Pulmonary artery endothelial cell (primary cell): ENCODE measurements around the gene PRPF6. TPM values are rescaled to one million over a fixed set of nuclear protein-coding genes. Genes with fewer than 3 reads are reported as not detected.

ENCODE experiments used
- DNase-seq: peaks from one replicate; pipeline ENCODE4 v3.0.0-alpha.2; 2011; ENCODE audit warnings: low read depth, low spot score
- total RNA-seq: library from RNA; depleted of rRNA; stranded (reverse); fragments of >200 nt; gene quantifications from 2 replicates; pipeline ENCODE4 v1.2.3, GENCODE V29; 2014

Gene PRPF6
- total RNA-seq, 1 donor from 2014 or later: 71.7 TPM

DNA sequence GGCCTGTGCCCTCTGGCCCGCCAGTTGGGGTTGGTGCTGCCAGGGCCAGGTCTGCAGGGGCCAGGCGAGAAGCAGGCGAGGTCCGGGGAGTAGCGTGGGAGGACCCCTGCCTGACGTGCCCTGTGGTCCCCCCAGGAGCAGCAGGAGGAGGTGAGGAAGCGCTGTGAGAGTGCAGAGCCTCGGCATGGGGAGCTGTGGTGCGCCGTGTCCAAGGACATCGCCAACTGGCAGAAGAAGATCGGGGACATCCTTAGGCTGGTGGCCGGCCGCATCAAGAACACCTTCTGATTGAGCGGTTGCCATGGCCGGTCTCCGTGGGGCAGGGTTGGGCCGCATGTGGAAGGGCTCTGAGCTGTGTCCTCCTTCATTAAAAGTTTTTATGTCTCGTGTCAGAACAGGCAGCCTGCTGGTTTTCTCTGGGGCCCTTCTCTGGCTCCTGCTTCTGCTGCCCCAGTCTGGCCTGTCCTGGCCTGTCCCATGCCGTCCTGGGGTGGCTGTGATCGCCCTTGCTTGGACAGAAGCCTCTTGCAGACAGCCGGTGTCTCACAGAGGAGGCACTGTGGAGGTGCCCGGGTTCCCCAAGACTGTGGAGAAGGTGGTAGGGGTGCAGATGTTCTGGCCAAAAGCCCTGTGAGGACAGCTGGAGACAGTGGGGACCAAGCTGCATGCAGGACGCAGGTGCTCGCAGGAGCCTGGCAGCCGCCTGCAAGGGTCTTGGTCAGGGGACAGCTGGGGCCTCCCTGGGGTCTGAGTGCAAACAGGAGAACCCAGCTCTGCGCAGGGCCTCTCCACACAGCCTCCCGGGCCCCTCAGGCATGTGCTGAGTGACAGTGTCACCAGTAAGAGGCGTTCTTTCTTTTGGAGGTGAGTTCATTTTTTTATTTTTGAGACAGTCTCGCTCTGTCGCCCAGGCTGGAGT is 52.0 kb downstream of the PRPF6 start:
- no peak for DNase-seq

DNA sequence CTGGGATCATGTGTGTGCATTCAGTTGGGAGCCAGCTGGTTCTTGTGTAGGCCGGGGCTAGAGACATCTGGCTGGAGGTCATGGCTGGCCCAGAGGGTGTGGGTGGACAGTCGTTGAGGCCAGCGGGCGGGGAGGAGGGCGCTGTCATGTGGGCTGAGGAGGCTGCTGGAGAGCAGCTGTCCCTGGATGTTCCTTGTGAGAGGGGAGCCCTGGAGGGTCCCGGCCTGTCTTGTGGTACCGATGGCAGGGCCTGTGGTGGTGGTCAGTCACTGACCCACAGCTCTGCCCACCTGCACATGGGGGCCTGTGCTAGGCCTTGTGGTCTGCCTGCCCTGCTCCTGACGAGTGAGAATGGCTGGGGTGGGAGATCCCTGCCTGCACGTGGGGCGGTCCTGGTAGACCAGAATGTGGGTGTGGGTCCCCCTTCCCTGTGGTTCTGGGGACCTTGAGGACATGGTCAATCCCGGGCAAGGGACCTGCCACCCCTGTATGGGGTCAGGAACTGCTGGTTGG is 53.1 kb downstream of the PRPF6 start:
- no peak for DNase-seq

DNA sequence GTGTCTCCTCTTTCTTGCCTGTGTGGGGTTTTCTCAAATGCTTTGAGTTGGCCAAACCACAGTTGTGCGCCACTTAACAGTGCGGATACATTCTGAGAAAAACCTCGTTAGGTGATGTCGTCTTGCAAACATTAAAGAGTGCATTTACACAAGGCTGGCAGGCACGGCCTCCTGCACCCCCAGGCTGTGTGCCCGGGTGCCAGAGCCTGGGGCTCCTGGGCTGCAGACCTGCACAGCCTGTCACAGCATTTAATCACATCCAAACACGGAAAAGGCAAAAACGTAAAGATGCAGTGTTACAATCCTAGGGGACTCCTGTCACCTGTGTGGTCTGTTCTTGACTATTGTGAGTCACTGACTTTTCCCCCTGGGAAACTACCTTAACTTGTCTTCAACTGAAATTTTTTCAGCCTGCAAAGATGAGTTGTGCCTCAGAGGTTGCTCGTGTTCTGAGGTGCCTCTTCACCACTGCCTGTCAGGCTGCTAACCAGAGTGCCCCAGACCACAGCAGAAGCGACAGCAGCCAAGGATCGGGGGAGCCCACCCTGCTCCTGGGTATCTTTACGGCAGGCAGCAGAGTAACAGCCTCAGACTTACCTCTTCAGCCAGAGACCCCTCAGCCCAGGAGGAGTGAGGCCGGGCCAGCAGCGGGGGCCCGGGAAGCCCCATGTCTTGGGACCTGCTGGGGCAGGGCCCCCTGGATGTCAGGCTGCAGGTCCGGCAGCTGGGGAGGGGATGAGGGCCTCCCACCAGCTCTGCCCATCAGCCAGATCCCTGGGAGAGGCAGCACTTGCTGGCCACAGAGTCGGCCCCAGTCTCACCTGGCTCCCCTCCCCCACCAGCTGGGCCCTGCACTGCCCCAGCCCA is 54.4 kb downstream of the PRPF6 start:
- no peak for DNase-seq

DNA sequence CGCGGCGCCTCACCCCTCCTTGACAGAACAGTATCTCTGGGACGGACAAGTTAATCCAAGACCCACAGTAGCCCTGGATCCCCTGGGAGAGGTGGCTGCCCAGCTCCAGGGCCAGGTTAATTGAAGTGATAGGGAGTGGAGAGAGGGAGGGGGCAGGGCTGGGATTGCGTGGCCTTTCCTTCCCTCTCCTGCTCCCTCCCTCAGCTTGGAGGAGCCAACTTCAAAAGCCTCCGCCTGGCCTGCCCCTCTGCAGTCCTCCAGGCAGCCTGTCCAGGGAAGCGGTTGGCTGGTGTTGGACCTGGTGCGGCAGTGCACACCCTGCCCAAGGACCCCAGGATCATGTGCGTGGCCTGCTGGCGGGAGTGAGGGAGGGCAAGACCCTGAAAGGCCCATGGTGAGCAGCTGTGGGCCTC is 55.0 kb downstream of the PRPF6 start, which contains the start of gene C20orf204:
TSS of gene C20orf204 (plus strand) at position 250 of the 413 bp plus-strand sequence. CDS start at position 392, 142 bp downstream.
- DNase-seq: no peak

DNA sequence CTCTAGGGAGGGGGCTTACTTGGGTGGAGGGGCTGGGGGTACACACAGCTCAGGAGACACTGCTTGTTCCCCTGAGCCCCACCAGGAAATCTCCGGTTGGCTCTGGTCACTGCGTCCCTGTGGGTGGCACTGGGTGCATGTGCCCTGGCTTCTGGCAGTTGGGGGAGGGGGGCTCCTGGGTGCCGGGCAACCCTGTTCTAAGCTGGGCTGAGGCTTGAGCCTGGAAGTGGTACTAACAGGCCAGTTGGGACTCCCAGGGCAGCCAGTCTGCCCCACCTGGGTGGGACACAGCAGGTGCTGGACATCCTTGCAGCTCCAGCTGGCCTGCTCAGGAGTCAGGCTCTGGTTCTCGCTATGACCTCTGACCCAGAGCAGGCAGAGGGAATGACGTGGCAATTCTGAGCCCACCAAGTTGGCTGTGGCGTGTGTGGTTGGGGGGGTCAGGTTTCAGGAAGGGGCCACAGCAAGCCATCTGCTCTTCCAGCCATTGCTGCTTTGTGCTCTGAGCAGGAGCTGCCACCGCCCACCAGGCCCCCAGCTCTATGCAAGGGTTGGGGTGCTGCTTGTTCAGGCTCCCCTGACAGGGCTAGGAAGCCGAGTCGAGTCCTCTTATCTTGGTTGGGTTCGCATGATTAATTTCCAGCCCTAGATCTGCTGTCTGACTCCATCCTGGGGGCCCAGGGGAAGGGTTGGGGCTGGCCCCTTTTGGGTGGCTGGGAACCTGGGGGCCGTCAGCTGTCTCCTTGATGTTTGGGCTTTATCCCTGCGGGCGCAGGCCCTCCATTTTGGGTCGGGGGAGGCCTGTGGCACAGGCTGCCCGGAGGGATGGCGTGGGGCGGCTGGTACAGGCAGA is 55.6 kb downstream of the PRPF6 start:
- no peak for DNase-seq

DNA sequence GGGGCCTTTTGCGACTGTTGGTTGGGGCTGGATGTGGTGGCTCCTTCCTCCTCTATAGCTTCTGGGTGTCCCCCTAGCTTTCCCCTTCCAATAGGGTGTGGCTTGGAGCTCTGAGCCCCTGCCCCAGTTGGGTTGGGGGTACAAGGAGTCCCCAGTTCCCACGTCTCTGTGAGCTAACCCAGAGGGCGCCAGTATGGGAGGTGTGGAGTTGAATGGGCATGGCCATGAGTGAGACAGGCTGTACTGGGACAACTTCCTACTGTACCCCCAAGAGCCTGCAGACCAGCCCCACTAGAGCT is 56.2 kb downstream of the PRPF6 start:
- no peak for DNase-seq

DNA sequence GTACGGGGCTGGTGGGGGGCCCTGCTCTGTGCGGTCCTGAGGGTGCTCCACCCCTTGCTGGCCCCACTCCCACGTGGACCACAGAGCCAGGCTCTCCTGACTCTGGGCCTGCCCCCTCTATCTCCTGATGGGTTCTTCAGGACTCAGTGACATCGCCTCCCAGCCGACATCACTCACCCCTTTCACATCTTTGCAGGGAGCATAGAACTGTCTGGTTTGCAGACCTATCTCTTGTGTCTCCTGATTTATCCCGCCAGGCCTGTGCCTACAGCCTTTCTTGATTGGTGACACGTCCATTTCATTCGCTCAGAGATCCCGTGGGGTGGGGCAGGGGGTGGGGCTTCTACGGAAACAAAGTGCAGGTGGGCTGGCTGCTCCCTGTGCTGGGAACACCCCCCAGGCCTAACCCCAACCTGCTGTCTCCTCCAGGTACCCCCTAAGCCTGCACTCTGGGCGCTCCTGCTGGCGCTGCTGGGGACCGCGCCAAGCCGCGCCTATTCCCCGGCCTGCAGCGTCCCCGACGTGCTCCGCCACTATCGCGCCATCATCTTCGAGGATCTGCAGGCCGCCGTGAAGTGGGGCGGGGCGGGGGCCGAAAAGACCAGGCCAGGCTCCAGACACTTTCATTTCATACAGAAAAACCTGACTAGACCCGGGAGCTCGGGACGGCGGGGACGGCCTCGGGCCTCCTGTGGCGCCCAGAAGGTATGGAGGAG is 56.7 kb downstream of the PRPF6 start:
- DNase-seq: no peak

DNA sequence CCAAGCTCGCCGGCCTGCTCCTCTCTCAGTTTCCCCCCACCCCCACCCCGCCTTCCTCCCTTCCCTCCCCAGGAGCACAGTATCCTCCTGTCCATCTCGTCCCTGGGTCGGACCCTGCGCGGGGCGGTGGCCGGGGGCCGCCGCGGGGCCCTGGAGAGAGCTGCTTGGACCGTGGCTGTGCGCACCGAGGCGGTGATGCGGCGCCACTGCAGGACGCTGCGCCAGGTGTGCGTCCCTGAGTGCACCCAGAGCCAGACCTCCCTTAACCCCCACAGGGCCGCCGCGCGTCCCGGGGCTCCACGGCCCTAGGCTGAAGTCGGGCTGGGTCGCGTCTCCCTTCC is 57.3 kb downstream of the PRPF6 start:
- DNase-seq: no peak

DNA sequence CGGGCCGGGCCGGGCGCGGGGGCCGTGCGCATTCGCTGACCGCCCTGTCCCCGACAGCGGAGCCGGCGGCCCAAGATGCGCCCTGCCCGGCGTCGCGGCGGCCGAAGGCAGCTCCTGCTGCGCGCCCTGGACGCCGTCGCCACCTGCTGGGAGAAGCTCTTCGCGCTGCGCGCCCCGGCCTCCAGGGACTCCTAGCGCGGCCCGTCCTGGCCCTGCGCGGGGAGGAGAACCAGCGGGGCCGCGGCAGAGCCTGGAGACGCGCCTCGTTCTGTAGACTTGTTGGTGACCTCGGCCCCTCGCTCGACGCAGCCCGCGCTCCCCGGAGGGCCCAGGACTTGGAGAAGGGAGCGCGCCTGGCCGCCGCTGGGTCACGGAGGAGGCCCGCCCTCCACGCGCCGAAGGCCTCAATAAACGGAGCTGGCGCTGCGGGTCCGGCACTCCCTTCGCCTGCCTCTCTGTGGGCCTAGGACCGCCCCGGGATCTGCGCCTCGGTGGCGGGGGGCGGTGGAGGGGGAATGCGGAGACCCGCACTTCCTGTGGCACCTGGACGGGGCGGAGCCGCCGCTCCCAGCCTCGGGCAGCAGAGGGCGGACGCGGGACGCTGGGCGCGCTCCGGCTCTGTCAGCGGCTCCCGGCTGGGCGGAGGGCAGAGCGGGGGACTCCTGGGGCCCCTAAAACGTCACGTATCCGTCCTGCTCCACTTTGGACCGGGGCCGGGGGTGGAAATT is 57.8 kb downstream of the PRPF6 start:
- DNase-seq: peak; percentile 84

DNA sequence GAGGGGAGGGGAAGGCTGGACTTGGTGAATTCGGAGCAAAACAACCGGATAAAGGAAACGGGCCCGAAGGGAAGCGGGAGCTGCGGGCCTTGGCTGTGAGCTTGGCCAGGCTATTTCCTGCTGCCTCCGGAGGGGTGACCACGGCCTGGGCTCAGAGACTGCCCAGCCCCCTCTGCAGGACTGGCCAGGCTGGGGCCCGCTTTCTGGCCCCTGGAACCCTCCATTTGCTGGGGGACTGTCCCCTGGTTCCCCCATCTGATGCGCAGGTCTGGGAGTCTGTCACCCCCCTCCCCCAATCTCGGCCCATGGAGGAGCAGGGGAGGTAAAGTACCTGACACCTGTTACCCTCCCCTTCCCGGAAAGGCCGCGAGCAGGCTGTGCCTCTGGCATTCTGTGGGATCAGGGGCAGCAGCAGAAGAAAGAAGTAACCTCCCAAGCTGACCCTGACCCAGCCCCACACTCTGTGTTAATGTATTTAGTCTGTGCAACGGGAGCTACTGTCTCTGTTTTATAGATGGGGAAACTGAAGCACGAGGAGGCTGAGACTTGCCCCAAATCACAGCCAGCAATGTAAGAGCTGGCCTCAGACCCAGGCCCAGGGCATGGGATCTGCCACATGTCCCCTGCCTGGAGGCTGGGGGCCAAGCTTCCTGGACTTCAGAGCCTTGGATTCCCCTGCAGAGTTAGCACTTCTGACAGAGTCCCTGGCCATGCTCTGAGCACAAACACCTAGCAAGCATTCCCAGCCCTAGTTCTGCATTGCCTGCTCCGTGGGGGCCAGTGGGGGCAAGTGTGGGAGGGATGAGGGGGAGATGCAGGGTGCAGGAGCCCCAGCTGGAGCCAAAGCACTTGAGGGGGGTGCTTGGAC is 58.6 kb downstream of the PRPF6 start:
- DNase-seq: no peak

DNA sequence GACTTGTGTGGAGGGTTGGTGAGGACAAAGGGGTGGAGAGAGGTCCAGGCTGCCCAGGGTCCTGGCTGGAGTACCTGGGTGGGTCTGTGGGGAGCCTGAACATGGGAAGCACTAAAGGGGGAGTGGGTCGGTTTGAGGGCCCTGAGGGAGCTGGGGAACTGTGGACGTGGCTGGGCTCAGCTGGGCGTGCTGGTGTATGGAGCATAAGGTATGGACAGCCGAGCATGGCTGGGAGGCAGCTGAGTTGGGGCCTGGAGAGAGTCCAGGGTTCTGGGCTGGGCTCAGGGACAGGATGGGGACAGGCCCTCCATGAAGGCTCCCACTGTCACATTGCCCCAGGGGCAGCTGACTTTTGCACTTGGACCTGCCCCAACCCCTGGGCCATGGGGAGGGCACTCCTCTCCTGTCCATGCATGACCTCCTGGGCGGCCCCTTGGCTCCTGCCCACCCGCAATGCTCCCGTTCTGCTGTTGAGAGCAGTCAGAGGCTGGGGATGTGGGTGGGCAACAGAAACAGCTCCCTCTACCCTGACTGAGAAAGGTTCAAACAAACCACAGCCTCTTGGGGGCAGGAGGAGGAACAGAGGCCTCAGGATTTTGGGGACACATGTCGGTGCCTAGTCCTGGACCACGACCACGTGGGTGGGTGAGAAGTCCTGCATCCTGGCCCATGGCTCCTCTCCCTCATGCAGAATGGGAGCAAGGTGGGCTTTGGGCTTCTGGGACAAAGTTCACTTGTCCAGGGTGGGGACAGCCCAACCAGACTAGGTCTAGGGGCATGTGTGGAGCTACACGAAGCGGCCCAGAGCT is 59.5 kb downstream of the PRPF6 start:
- DNase-seq: no peak

DNA sequence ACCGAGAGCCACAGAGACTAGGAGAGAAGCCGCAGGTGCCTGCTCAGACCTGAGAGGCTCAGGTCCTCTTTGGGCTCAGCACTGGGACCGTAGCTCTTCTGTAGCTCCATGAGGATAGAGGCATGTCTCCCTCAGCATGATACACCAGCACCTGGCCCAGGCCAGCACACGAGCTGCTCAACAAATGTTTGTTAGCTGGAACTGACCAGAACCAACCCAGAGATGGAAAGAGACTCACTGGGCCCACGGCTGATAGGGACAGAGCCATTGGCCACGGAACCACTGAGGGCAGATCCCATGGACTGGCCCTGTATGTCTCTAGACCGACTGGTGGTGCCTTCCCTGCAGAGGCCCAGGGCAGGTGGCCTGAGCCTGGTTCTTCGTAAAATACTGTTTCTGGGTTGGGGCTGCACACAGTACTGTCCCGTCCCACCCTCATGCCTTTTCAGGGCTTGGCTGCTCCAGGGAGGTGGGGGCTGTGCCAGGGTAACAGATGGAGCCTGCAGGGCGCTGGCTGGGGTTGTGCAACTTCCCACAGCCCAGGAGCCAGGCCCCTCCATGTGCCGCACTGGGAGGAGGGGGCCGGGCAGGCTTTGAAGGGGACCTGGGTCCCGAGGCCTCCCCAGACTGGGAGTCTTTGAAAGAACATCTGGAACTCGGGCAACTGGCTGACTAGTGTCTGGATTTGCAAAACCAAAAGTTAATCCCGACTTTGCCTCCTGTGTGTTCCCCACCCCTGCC is 60.3 kb downstream of the PRPF6 start:
- DNase-seq: no peak

DNA sequence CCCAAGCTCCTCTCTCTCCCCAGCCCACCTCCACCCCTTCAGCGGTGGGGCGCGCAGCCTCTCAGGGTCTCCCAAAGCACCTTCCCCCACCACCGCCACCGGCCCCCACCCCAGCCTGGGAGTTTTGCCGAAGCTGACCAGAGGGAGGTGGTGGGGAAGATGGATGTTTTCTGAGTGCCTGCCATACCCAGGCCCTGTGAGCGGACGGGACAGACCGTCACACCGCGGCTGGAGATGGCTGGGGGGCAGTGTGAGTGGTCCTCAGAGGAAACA is 60.8 kb downstream of the PRPF6 start:
- no peak for DNase-seq

DNA sequence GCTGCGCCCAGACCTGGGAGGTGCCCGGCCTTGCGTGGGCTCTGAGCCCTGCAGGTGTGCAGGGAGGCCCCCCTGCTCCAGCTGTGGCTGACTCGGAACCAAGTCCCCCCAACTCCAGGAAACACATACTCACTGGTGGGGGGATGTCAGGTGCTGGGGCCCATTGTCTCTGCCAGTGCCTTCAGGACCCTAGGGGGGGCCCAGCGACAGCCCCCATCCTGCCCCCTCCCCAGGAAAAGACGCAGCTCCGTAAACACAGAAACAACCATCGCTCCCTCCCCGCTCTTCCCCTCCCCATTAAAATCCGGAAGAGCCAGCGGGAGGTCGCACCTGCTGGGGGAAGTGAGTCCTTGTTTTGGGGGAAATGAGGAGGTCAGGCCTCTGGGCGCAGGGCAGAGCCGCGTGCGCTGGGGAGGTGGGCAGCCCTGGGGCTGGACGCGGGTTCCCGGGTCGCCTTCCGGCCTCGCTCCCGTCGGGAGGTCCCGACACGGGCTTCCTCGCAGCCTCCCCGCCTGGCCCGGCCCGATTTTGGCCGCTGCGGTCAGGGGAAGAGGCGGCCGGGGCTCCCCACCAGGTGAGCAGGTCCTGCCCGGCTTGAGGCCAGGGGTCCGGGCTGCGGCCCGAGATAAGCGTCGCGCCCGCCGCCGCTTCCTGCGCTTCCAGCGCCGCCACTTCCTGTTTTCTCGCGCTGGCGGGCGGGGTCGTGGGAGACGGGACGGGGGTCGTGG is 61.3 kb downstream of the PRPF6 start:
- DNase-seq: no peak

DNA sequence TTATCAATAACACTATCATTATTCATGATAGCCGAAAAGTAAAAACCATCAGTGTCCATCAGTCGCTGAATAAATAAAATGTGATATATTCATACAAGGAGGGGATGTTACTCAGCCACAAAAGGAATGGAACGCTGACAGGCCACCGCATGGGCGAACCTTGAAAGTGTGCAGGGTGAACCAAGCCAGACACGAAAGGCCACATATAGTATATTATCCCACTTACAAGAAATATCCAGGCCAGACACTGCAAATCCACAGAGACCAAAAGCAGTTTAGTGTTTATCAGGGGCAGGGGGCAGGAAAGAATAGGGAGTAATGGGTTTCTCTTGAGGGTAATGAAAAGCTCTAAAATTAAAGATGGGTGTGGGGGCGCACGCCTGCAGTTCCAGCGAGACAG is 62.8 kb downstream of the PRPF6 start:
- no peak for DNase-seq

DNA sequence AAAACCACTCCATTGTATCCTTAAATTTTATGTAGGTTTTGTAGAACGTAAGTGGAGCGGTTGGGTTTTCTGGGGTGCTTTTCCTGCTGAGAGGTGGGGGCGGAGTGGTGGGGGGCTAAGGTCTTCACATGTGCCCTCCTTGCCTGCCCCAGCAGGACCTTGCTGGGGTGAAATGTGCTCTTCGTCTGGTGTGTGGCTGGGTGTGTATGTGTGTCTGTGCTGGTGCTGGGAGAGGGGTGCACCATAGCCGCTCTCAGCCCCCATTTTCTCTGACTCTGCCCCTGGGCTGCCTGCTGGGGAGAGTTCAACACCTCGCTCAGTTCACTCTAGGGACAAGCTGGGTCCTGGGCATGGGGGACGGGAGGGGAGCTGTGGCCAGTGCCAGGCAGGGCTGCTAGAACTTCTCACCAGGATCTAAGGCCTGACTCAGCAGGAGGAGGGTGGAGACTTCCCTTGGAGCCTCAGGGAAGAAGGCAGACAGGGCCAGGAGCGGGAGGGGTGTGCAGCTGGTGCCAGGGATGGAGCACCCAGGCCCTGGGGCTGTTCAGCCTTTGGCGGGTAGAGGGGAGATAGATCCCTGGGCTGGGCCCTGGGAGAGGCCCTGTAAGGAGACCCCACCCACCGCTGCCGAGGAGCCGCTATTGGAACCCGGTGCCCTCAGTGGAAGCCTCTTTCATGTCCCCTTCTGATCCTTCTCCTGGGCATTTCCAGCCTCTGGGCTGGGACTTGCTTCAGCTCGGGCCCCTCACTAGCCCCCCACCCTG is 63.7 kb downstream of the PRPF6 start:
- peak; percentile 72 for DNase-seq
